Peyer's patch (tissue), 4 donors: ENCODE data around the gene VSIR.

ENCODE experiments used
- CTCF ChIP-seq, 6 experiments: fragments of 450-650 bp in 4 of 6; fragments of 200-600 bp in 2 of 6; sonication (generic) in 1 of 6; IDR thresholded peaks; one replicate each; pipeline ENCODE4 v1.5.1; 2017 to 2019; ENCODE audit warnings: antibody characterized with exemption in 6 of 6, mild to moderate bottlenecking in 3 of 6, moderate library complexity in 1 of 6
- POLR2A ChIP-seq, 2 donors: fragments of 450-650 bp; IDR thresholded peaks; one replicate each; pipeline ENCODE4 v1.5.1; 2017; ENCODE audit warnings: antibody characterized with exemption in 2 of 2, mild to moderate bottlenecking in 2 of 2, moderate library complexity in 2 of 2

GRCh38 chr10:71812016-71812912 lies 38.9 kb upstream of the VSIR start:
- TF ChIP-seq POLR2A (IDR thresholded peaks at IDR 0.05) (no peak), CTCF (IDR thresholded peaks at IDR 0.05) (peak; percentile 86 to 91 (median 90))
